Keratinocyte (primary cell): Measurements from ENCODE around the gene STK40. TPM values are rescaled to one million over a fixed set of nuclear protein-coding genes. Genes with fewer than 3 reads are reported as not detected.
A peak's percentile ranks its signal among the peaks of the same experiment; 100 is the strongest.

Experiments
- DNase-seq: peaks from one replicate; pipeline ENCODE4 v3.0.0-alpha.2; 2011; ENCODE audit warnings: low read depth, missing footprints, low spot score
- FAIRE-seq: peaks from 2 replicates; lab custom pipeline; 2011; peaks lifted over from hg19 to GRCh38; lab: Jason Lieb, UNC
- H2AFZ ChIP-seq: 2 replicates; pipeline ENCODE4 v1.6.0; 2012; ENCODE audit warnings: low read length, control low read depth, inconsistent platforms; ENCODE audit not compliant: control insufficient read depth
- H3K27ac ChIP-seq: 2 replicates; pipeline ENCODE4 v1.5.1; 2011; ENCODE audit warnings: low read length; ENCODE audit not compliant: control insufficient read depth, insufficient read depth
- H3K27me3 ChIP-seq: 3 replicates; pipeline ENCODE4 v1.6.0; 2011; ENCODE audit warnings: low read length; ENCODE audit not compliant: control insufficient read depth, insufficient read depth; ENCODE audit errors: extremely low read depth
- H3K36me3 ChIP-seq, 2 experiments: 2 replicates in 1 of 2; 3 replicates in 1 of 2; pipeline ENCODE4 v1.5.1; 2011; ENCODE audit warnings: low read length in 2 of 2, mild to moderate bottlenecking in 1 of 2; ENCODE audit not compliant: control insufficient read depth in 2 of 2, insufficient read depth in 2 of 2; ENCODE audit errors: extremely low read depth in 1 of 2
- H3K4me1 ChIP-seq: 3 replicates; pipeline ENCODE4 v1.5.1; 2011; ENCODE audit warnings: low read length; ENCODE audit not compliant: control insufficient read depth, insufficient read depth; ENCODE audit errors: extremely low read depth
- H3K4me2 ChIP-seq: 3 replicates; pipeline ENCODE4 v1.6.0; 2011; ENCODE audit warnings: low read depth, low read length; ENCODE audit not compliant: control insufficient read depth, insufficient read depth; ENCODE audit errors: extremely low read depth
- H3K4me3 ChIP-seq, 3 experiments: fragments of 200-600 bp in 1 of 3; sonication (generic) in 1 of 3; 2 replicates in 2 of 3; 3 replicates in 1 of 3; pipeline ENCODE4 v1.5.1; 2011 to 2016; ENCODE audit warnings: low read length in 3 of 3, mild to moderate bottlenecking in 3 of 3, control low read depth in 2 of 3, inconsistent platforms in 1 of 3, low read depth in 1 of 3, mixed read lengths in 1 of 3, mixed run types in 1 of 3, moderate library complexity in 1 of 3; ENCODE audit not compliant: control insufficient read depth in 2 of 3, insufficient read depth in 2 of 3; ENCODE audit errors: extremely low read depth in 1 of 3
- H3K79me2 ChIP-seq: 2 replicates; pipeline ENCODE4 v1.6.0; 2012; ENCODE audit warnings: low read length; ENCODE audit not compliant: control insufficient read depth, insufficient read depth
- H3K9ac ChIP-seq: 3 replicates; pipeline ENCODE4 v1.6.0; 2011; ENCODE audit warnings: low read length; ENCODE audit not compliant: control insufficient read depth, insufficient read depth; ENCODE audit errors: extremely low read depth
- H3K9me1 ChIP-seq: 3 replicates; pipeline ENCODE4 v1.6.0; 2011; ENCODE audit warnings: low read length; ENCODE audit not compliant: control insufficient read depth, insufficient read depth; ENCODE audit errors: extremely low read depth
- H3K9me3 ChIP-seq: 2 replicates; pipeline ENCODE4 v1.5.1; 2012; ENCODE audit warnings: low read depth, low read length; ENCODE audit not compliant: control insufficient read depth
- H4K20me1 ChIP-seq: 3 replicates; pipeline ENCODE4 v1.6.0; 2011; ENCODE audit warnings: low read length; ENCODE audit not compliant: control insufficient read depth, insufficient read depth; ENCODE audit errors: extremely low read depth
- EZH2 ChIP-seq: IDR thresholded peaks from one replicate; pipeline ENCODE4 v1.6.1; 2012; ENCODE audit warnings: inconsistent platforms, mild to moderate bottlenecking, low read length, moderate library complexity
- dilution Hi-C: fragments of 300-500 bp; cut with MboI; formaldehyde crosslinking; loops from one replicate; pipeline ENCODE4 v1.7.0; 2020; ENCODE audit warnings: low sequenced_read_pairs; ENCODE audit not compliant: extremely low pct_ligation_motif_present
- polyA plus RNA-seq, 5 experiments: library from polyadenylated mRNA; depleted of rRNA in 3 of 5; stranded (reverse) in 3 of 5; stranded (forward) in 1 of 5; unstranded in 1 of 5; fragments of >200 nt; gene quantifications; 1 replicate in 1 of 5; 2 replicates in 3 of 5; 3 replicates in 1 of 5; pipeline versions ENCODE4 v1.2.1 to v1.2.3, GENCODE V29; 2011 to 2012; ENCODE audit warnings: missing spikeins in 2 of 5, low read depth in 1 of 5, low replicate concordance in 1 of 5
- TF ChIP-seq, protein P1 (sequence below), 3 experiments: IDR thresholded peaks in 1 of 3; conservative IDR thresholded peaks in 1 of 3; optimal IDR thresholded peaks in 1 of 3; 2 replicates in 2 of 3; 3 replicates in 1 of 3; pipeline versions ENCODE3 to v1.5.1; 2011; ENCODE audit warnings: low read length in 3 of 3, mild to moderate bottlenecking in 3 of 3, moderate library complexity in 2 of 3, control low read depth in 1 of 3, inconsistent platforms in 1 of 3; ENCODE audit not compliant: insufficient read depth in 2 of 3; ENCODE audit errors: extremely low read depth in 1 of 3

The STK40 gene
- polyA plus RNA-seq, 1 donor (not counting 4 experiments of a cell fraction or from before 2014, with no cell fraction given), result 10.4 TPM

DNA sequence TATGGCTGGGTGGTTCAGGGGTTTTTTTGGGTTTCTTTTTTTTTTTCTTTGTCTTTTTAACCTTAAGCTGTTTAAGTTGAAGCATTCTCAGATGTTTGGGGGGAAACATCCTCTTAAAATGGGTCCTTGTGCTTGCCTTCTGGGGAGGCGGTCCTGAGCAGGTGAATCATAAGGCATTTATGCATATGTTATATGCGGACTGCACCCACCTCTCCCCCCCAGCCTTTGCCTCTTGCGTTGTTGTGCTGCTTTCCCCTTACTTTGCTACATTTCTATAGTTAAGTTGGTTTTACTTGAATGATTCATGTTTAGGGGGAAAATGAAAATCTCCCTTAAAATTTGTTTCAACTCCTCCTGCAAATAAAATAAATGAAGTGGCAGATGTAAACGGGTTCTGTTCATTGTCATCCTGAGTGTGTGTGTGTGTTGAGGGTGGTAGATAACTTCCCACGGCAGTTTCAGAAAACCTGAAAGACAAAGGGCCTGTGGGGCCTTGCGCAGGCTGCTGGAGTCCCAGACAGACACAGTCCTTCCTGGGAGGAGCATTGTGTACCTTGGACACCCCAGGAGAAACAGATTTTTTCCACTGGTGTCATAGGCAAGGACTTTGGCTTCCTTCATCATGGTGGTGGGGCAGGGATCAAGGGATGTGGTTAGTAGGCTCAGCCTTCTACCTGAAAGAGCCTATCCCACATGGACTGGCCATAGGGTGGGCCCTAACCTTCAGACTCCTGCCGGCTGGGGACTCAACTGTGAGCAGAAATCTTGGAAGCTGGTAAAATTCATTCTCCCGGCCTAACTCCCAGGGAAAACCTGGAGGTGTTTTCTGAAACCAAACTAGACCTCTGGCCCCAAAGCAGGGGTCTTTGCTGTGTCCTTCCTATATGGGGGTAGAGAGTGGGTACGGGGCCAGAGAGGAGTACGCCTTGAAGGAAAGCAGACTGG lies 80.5 kb downstream of the STK40 start:
- peak; percentile 63 for FAIRE-seq
- H3K27me3 ChIP-seq, result no peaks in the 10 kb centered on the region
- H4K20me1 ChIP-seq, result no peaks in the 10 kb centered on the region
- H3K4me3 ChIP-seq, result peak overlapping the region in 1 of 3 experiments; percentile 86
- no peaks in the 10 kb centered on the region for H3K9me1 ChIP-seq
- peaks cover 10% of the 10 kb centered on the region for H3K79me2 ChIP-seq
- dilution Hi-C loops, result no loop called here
- no peak for DNase-seq
- H3K36me3 ChIP-seq, result peaks cover 21 to 46% of the 10 kb centered on the region in 2 experiments
- H3K4me2 ChIP-seq, result peak overlapping the region; percentile 88
- no peak overlapping the region for H2AFZ ChIP-seq
- TF ChIP-seq, protein P1, sequence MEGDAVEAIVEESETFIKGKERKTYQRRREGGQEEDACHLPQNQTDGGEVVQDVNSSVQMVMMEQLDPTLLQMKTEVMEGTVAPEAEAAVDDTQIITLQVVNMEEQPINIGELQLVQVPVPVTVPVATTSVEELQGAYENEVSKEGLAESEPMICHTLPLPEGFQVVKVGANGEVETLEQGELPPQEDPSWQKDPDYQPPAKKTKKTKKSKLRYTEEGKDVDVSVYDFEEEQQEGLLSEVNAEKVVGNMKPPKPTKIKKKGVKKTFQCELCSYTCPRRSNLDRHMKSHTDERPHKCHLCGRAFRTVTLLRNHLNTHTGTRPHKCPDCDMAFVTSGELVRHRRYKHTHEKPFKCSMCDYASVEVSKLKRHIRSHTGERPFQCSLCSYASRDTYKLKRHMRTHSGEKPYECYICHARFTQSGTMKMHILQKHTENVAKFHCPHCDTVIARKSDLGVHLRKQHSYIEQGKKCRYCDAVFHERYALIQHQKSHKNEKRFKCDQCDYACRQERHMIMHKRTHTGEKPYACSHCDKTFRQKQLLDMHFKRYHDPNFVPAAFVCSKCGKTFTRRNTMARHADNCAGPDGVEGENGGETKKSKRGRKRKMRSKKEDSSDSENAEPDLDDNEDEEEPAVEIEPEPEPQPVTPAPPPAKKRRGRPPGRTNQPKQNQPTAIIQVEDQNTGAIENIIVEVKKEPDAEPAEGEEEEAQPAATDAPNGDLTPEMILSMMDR (optimal IDR thresholded peaks at IDR 0.05 in 1 of 3, IDR thresholded peaks at IDR 0.05 in 1 of 3, conservative IDR thresholded peaks at IDR 0.05 in 1 of 3; ENCODE audit: extremely low read depth in 1 of 3, insufficient read depth in 2 of 3, low read length in 3 of 3), result no peak
- no peak for TF ChIP-seq EZH2
- peak overlapping the region; percentile 81 for H3K9ac ChIP-seq
- H3K4me1 ChIP-seq, result peaks cover 31% of the 10 kb centered on the region
- H3K9me3 ChIP-seq, result no peaks in the 10 kb centered on the region
- H3K27ac ChIP-seq, result peak overlapping the region; percentile 89

GRCh38 chr1:36304521-36304920 lies 81.2 kb downstream of the STK40 start:
- Histone ChIP-seq H3K9ac (no peak overlapping the region), H3K9me3 (no peaks in the 10 kb centered on the region), H3K4me2 (no peak overlapping the region), H3K36me3 (peaks cover 21 to 45% of the 10 kb centered on the region in 2 experiments), H3K27me3 (no peaks in the 10 kb centered on the region), H3K27ac (no peak overlapping the region), H3K4me1 (peaks cover 36% of the 10 kb centered on the region), H3K9me1 (no peaks in the 10 kb centered on the region), H3K79me2 (peaks cover 10% of the 10 kb centered on the region), H2AFZ (no peak overlapping the region), H3K4me3 (no peak overlapping the region), H4K20me1 (no peaks in the 10 kb centered on the region)
- TF ChIP-seq EZH2, result no peak
- TF ChIP-seq, protein P1 (optimal IDR thresholded peaks at IDR 0.05 in 1 of 3, IDR thresholded peaks at IDR 0.05 in 1 of 3, conservative IDR thresholded peaks at IDR 0.05 in 1 of 3; ENCODE audit: extremely low read depth in 1 of 3, insufficient read depth in 2 of 3, low read length in 3 of 3), result no peak
- DNase-seq (no peak), FAIRE-seq (no peak)
- dilution Hi-C loops, result no loop called here
